HTR-8/SVneo (cell line): ENCODE results near the gene MEGF6.

ENCODE experiments used
- DNase-seq: peaks from one replicate; pipeline ENCODE4 v3.0.0; 2011; ENCODE audit warnings: low spot score, mixed read lengths; ENCODE audit not compliant: insufficient read length
- FAIRE-seq: peaks from 2 replicates; lab custom pipeline; 2011; peaks lifted over from hg19 to GRCh38; lab: Jason Lieb, UNC

Gene MEGF6

DNA sequence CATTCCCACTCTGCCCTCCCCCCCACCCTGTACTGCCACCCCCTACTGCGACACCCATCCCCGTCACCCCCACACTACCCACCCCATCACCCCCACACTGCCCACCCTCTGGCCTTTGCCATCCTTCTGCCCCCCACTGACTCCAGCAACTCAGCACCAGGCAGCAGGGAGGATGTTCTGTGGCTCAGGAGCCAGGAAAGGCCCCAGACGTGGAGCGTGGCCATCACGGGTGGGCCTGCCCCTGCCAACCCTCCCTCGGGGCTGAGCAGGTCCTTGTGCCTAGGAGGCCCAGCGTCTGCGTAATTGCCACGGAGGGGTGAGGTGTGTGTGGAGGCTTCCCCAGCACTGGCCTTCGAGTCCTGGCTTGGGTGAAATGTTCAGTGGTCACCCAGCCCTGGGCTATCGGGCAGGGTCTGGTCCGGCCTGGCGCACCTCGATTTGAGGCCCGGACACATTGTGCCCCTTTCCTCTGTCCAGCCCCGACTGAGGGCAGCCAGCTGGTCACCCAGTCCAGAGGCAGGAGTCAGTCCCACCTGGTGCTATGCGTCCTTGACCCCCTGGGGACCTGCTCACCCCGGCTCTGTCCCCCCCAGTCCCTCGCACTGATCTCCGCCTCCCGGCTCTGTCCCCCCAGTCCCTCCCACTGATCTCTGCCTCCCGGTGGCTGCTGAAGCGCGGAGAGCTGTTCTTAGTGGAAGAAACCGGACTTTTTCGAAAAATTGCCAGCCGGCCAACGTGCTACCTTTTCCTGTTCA is 133.9 kb downstream of the MEGF6 start:
- FAIRE-seq = no peak
- no peak for DNase-seq

DNA sequence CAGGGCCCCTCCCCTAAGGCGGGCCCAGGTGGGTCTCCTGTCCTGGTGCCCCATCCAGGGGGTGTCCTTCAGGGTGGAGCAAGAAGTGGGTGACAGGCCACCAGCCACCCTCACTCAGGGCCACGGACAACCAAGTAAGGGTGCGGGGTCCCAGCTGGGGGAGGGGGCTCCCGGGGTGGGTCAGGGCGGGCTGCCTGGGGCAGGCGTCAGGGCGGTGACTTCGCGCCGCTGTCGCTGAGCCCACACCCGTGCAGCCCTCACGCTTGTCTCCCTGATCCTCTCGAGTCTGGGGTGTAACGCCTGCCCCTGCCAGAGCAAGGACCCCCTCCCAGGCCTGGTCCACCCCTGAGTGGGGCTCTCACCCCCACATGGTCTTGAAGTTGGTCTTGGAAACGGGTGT is 134.6 kb downstream of the MEGF6 start:
- DNase-seq (no peak), FAIRE-seq (no peak)

DNA sequence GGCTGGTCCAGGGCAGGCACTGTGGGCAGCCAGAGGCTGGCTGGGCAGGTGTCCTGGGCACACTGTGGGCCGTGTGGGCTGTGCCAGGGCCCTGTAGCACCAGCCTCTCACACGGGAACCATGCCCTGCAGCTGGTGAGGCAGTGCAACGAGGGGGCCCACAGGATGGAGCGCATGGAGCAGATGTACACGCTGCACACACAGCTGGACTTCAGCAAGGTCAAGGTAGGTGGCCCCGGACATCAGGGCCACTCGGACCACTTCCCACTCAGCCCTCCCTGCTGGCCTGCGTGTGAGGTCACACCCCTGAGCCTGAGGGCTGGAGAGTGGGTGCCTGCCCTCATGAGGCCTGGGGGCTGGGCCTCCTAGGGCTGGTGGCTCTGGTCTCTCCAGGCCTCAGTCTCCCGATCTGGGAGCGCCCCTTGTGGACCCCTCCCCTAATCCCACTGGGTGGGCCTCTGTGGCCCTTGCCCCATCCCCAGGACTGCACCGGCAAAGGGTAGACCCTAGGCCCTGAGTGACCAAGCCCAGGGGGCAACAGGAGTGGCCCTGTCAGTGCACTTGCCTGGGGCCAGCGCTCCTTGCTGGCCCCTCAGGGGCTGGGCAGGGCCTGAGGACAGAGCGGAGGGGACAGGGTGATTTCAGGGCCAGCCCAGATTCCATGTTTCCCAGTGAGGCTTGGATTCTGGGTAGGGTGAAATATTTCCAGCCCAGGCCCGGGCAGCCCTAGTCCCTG is 135.3 kb downstream of the MEGF6 start:
- FAIRE-seq (no peak), DNase-seq (no peak)

DNA sequence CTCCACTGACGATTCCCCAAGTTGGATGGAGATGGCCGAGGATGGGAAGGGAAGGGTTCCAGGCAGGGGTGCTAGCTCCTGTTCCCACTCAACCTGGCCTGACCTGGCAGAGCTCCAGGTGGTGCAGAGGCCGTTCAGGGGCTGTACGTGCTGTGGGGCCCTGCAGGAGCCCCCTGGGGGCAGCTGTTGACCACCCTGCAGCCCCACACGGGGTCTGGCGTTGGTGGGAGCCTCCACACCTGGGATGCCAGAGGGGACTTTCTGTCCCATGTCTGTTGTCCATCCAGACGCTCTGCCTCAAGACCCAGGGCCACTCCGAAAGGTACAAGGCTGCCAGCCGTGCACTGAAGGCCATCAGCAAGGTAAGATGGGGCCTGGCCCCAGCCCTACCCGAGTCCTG is 136.9 kb downstream of the MEGF6 start:
- no peak for FAIRE-seq
- DNase-seq = no peak

DNA sequence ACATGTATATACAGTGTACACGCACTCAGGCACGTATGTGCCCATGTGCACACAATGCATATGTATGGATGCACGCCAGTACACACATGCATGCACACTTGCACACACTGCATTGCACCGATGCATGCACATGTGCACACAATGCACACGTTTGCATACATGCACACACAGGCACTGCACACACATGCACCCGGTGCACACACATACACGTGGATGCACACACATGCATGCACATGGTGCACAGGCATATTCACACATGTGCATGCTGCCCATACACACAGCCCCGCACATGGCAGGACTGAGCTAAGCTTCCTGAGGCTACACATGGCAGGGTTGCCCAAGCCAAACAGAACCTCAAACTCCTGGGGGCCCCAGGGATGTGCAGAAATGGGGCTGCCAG is 137.3 kb downstream of the MEGF6 start:
- DNase-seq = no peak
- FAIRE-seq = peak; percentile 85

DNA sequence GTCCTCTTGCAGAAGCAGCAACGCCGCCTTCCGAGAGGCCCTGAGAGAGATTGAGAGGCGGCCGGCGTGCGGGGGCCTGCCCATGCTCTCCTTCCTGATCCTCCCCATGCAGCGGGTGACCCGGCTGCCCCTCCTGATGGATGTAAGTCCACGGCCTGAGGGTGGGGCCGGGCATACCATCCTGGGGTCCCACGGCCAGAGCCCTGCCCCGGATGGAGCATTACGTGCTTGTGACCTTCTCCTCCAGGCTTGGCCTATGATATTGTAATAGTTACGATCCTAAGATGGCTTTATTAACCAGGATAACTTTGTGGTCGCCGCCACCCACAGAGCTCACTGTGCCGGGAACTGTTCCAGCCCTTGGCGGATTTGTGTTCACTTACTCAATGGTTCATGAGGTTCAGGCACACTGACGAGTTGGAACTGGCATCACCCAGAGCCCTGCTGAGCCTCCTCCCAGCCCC is 137.9 kb downstream of the MEGF6 start:
- FAIRE-seq = no peak
- DNase-seq = peak; percentile 42

DNA sequence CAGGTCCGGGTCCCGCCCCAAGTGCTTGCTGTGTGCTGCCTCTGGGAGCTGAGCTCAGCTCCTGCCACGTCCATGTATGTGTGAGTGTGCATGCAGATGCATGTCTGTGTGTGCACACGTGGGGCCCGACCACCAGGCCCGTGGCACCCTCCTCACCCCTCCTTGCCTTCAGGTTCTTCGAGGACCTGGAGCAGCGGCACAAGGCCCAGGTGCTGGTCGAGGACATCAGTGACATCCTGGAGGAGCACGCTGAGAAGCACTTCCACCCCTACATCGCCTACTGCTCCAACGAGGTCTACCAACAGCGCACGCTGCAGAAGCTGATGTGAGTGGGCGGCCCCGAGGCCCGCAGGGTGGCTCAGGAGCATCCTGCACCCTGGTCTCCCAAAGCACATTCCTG is 138.4 kb downstream of the MEGF6 start:
- FAIRE-seq = no peak
- DNase-seq = no peak

DNA sequence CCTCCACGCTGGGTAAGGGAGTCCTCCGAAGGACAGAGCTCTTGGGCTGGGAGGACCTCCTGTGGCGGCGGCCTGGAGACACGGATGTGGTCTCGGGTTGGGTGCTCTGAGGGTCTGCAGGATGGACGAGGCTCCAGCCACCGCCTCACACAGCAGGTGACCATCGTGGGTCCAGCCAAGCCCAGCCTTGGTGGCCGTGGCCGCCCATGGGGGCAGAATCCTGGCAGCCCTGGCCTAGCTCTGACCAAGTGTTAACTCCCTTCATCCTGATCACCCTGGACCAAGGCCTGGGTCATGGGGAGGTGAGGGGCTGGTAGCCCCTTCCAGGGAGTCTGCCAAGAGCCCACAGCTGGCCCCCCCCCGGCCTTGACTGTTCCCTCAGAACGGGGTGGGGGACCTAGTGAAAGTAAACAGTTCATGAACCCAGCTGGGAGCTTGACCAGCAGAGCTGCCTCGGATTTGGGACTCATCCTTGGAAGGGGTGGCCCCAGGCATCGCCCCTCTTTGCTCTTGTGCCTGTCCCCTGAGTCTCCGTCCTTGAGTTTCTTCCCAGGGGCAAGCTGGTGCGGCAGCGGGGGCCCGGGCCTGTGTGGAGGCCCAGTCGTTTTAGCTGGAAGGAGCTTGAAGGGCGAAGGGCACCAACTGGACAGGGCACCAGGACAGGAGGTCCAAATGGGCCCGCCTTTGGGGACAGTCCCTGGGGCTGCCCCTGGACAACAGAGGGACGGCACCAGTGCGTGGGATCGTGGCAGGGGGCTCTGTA is 139.0 kb downstream of the MEGF6 start:
- FAIRE-seq (no peak), DNase-seq (no peak)

DNA sequence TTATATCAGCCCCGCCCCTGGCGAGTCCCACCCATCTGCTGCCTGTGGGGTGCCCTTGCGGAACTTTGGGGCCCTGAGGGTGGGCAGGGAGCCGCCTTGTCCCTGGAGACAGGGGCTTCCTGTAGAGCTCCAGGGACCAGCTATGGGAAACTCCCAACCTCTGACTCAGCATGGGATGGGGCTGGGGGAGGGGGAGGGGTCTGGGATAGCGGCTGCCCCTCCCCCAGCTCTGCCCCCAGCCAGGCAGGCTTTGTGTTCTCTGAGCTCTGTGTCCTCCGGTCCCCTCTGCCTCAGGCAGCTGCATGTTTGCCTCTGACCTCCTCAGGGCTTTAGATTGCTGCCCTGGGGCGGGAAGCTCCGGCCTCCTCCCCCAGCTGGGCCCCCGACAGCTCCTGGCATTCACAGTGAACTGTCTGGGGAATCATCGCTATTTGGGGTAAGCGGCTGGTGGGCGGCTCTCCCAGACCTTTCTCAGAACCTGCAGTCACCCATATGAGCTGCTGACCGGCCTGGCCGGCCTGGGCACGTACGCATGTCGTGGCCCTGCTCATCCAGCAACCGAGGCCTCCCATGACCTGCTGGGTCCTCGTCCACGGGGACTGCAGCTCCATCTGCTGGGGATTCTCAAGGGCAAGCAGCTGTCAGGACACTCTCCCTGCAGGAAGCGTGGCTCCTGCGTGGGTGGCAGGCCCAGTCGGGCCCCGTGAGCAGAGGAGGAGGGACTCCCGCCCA is 139.8 kb downstream of the MEGF6 start:
- DNase-seq (peak; percentile 64), FAIRE-seq (peak; percentile 95)

DNA sequence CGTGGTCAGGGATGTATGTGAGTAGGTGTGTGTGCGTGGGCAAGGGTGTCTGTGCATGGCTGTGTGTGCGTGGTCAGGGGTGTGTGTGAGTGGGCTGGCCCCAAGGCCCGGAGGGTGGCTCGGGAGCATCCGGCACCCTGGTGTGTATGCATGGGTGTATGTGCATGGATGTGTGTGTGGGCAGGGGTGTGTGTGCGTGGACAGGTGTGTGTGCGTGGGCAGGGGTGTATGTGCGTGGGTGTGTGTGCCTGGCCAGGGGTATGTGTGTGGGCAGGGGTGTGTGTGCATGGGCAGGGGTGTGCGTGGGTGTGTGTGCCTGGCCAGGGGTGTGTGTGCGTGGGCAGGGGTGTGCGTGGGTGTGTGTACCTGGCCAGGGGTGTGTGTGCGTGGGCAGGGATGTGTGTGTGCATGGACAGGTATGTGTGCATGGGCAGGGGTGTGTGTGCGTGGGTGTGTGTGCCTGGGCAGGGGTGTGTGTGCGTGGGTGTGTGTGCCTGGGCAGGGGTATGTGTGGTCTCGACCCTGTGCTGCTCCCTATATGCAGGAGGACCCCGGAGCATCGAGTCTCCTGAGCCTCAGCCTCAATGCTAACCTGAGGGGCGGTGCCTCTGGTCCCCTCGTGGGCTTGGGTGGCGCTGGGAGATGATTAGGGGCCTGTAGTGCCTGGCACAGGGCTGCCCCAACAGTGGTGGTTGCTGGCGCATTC is 140.5 kb downstream of the MEGF6 start:
- DNase-seq (no peak), FAIRE-seq (peak; percentile 95)

DNA sequence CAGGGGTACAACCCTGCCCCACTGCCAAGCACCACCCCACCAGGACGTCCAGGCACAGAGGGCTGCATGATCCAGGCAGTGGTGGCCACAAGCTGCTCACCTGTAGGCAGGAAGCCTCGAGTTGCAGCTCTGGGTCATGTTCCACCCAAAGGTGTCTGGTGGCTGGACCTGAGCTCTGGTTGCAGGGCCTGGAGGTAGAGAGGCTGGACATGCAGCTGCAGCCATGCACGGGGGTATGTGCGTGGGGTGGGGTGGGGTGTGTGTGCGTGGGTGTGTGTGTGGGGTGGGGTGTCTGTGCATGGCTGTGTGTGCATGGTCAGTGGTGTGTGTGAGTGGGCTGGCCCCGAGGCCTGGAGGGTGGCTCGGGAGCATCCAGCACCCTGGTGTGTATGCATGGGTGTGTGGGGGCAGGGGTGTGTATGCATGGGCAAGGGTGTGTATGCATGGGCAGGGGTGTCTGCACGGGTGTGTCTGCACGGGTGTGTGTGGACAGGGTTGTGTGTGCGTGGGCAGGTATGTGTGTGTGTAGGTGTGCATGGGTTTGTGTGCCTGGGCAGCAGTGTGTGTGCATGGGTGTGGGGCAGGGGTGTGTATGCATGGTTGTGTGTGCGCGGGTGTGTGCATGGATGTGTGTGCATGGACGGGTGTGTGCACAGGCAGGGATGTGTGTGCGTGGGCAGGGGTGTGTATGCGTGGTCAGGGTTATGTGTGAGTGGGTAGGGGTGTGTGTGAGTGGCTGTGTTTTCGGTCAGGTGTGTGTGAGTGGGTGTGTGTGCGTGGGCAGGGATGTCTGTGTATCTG is 141.3 kb downstream of the MEGF6 start:
- no peak for FAIRE-seq
- DNase-seq = no peak

DNA sequence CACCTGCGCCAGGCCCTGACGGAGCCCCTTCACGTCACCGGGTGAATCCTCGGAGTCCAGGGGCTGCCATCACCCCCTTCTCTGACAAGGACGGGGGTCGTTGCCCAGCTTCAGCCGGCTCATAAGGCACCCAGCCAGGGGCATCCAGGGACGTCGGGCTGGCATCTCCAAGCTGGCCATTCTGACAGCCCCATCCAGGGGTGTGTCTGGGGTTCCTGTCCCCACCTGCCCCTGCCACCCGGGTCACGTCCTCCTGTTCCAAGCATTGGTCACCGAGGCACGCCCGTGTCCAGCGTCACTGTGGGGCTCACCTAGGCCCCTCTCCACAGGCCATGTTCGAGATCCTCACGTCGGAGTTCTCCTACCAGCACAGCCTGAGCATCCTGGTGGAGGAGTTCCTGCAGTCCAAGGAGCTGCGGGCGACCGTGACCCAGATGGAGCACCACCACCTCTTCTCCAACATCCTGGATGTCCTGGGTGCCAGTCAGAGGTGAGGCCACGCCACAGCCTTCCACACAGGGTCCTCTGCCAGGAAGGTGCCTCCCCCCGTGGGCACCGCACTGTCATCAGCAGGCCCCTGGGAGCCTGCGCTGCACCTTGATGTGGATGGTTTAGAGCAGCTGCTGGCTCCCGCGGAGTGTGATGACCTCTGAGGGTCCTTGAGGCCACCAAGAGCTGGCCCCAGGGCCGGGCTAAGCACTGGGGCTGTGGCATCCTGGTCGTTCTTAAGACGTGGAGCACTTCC is 142.0 kb downstream of the MEGF6 start:
- DNase-seq (no peak), FAIRE-seq (no peak)

DNA sequence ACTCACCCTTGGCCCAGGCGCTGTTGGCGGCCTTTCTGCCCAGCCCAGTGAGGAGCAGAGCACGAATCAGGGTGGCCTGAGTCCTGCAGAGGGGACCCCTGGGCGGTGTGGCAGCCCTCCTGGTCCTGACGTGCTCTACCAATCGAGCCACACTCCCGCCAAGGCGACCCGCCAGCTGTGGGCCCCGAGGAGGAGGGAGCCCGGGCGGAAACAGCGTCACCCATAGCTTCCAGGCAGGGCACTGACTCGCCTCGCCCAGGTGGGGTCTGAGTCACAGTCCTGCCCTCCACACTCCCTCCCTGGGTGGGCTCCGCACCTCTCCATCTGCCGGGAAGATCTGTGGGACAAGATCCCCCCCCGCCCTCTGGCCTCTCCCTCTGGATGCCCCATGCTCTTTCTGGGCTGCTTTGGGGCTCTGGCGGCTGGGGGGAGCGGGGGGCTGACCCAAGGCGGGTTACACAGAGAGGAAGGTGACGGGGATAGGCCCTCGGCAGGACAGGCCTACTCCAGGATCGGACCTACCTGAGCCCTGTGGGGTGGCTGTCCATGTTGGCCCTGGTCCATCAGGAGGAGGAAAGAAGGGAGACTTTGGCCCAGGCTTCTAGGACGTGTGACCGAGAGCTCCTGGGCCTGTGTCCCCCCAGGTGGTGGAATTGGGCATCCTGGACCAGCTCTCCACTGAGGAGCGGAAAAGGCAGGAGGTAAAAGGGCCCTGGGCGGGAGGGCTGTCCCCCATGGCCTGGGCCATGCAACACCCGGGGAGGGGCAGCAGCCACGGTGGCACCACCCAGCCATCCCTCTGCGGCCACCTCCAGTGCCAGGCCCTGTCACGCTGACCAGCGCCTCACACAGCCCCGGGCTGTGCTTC is 142.8 kb downstream of the MEGF6 start:
- DNase-seq (no peak), FAIRE-seq (no peak)

DNA sequence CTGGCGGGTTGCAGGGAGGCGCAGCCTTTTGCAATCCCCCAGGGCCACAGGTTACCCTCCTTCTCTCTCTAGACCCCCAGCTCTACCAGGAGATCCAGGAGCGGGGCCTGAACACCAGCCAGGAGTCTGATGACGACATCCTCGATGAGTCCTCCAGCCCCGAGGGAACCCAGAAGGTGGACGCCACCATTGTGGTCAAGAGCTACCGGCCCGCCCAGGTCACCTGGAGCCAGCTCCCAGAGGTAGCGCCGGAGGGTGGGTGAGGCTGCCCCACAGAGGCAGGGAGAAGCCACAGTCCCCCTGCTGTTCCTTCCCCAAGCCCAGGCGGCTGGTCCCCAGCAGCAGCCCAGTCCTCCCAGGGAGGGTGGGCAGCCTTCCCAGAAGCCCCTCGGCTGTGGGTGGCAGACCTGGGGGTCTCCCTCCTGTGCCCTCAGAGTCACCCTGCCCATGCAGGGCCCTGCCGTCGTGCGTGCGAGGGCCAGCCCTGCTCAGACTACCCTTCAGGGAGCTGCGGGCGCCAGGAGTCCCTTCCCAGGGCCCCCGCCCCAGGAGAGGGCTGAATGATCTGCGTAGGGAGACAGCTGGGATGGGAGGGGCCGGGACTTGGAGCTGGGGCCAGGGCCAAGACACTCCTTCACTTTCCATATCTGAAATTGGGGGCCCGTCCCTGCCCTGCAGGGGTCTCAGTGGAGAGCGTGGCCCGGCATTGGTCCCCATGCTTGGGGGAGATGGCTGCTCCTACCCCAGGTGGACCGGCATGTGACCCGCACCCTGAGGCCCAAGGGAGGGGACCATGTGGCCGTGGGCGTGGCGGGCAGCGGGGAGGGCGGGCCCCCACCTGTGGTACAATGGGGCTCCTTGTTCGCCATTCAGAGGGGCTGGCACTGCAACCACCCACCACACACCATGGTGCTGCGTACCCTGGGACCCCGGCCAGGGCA is 143.9 kb downstream of the MEGF6 start:
- no peak for DNase-seq
- FAIRE-seq = no peak

DNA sequence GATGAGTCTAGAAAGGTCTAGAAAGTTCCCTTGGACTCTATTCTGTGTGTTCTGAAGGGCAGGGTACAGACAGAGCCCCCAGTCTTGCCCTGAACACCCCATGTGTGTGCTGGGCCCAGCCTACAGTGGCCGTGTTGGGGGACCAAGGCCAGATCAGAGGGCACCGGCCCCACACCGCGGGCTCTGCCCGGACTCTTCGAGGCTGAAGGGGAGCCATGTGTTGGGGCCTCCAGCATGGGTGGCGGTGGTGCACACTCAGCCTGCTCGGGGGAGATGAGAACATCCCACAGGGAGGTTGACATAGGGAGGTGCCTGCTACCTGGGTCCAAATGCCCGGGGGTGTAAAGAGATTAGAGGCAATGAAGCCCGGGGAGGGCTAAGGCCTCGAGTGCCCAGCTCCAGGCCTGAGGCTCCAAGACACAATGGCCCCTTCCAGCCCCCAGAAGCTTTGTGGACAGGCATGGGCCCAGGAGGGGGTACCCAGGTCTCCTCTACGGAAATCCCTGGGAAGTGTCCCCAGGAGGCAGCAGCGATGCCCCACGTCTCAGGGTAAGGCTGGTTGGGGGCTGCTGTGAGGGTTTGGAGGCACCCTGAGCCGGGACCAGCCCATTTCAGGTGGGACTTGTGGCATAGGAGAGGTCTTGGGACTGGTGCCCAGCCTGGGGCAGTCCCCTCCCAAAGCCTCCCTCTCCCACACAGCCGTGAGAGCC is 144.8 kb downstream of the MEGF6 start:
- DNase-seq (no peak), FAIRE-seq (no peak)

DNA sequence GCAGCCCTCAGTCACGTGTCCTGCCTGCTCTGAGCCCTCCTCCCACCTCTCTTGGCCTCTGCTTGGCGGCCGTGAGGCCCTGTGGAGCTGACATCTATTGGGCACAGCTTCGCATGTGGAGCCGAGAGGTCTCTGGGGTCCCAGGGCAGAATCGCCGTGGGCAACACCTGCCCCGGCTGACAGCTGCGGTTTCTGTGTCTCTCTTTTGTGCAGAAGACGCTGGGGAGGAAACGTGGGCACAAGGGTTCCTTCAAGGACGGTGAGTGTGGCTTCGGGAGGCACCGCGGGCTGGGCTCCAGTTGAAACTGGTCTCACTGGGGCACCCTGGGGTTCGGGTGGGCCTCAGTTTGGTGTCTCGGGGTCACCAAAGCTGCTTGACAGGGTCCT is 145.4 kb downstream of the MEGF6 start:
- FAIRE-seq = no peak
- no peak for DNase-seq
